Endothelial cell of hepatic sinusoid (primary cell): ENCODE results near the gene FRK.
"Not testable (repeated sequence)": the region's sequence is repeated elsewhere in the genome, so short reads cannot be mapped to it uniquely, and the experiment has no call there.

ENCODE experiments used
- in situ Hi-C: cut with HindIII; loops from 2 replicates; pipeline ENCODE4 v1.10.0; 2017; ENCODE audit warnings: low sequenced_read_pairs

The FRK gene

GRCh38 chr6:116078522-116078921 is 17.8 kb upstream of the FRK start:
- in situ Hi-C loops = no loop called here

GRCh38 chr6:116074732-116075390 is 14.2 kb upstream of the FRK start:
- in situ Hi-C loops = no loop called here

- in situ Hi-C loops = no loop called here
Observed at GRCh38 chr6:116073765-116074440, 13.2 kb upstream of the FRK start.

- in situ Hi-C loops = no loop called here
Observed at GRCh38 chr6:116072368-116072767, 11.7 kb upstream of the FRK start.

- in situ Hi-C loops = no loop called here
Observed at GRCh38 chr6:116070616-116071389, 10.1 kb upstream of the FRK start.

- in situ Hi-C loops = no loop called here
Observed at GRCh38 chr6:116070101-116070500, 9.4 kb upstream of the FRK start.

GRCh38 chr6:116066789-116067188 is 6.1 kb upstream of the FRK start:
- in situ Hi-C loops = no loop called here

- in situ Hi-C loops = no loop called here
Observed at GRCh38 chr6:116064666-116065065, 4.0 kb upstream of the FRK start.

- in situ Hi-C loops = no loop called here
Observed at GRCh38 chr6:116062496-116062895, 1.8 kb upstream of the FRK start.

- in situ Hi-C loops = no loop called here
Observed at GRCh38 chr6:116059713-116060571, 749 bp downstream of the FRK start.

- in situ Hi-C loops = no loop called here
Observed at GRCh38 chr6:116057766-116058165, 2.9 kb downstream of the FRK start.

- in situ Hi-C loops = no loop called here
Observed at GRCh38 chr6:116055513-116055912, 5.2 kb downstream of the FRK start.

- in situ Hi-C loops = no loop called here
Observed at GRCh38 chr6:116051244-116051643, 9.4 kb downstream of the FRK start.

- in situ Hi-C loops = no loop called here
Observed at GRCh38 chr6:116050737-116051136, 10.0 kb downstream of the FRK start.

- in situ Hi-C loops = no loop called here
Observed at GRCh38 chr6:116049321-116049720, 11.4 kb downstream of the FRK start.

- in situ Hi-C loops = no loop called here
Observed at GRCh38 chr6:116047173-116047933, 13.3 kb downstream of the FRK start.

GRCh38 chr6:116046737-116047136 is 14.0 kb downstream of the FRK start:
- in situ Hi-C loops = no loop called here

- in situ Hi-C loops = not testable (repeated sequence)
Observed at GRCh38 chr6:116046272-116046671, 14.4 kb downstream of the FRK start.

GRCh38 chr6:116041934-116042333 is 18.8 kb downstream of the FRK start:
- in situ Hi-C loops = no loop called here

- in situ Hi-C loops = no loop called here
Observed at GRCh38 chr6:116040993-116041392, 19.7 kb downstream of the FRK start.
